SK-N-SH treated with all-trans-retinoic acid at 6 μM for 48 hours (cell line): ENCODE results near the gene ROM1.

ENCODE experiments used
- ATAC-seq: fragments of 200-7000 bp; cut with Tn5 transposase; 3 replicates; pipeline ENCODE4 v1.9.1; 2020; ENCODE audit warnings: mild to moderate bottlenecking, moderate library complexity
- ARNTL ChIP-seq: fragments of 450-650 bp; formaldehyde crosslinking; IDR thresholded peaks from 2 replicates; pipeline ENCODE4 v1.5.0; 2020; ENCODE audit warnings: low read depth, mild to moderate bottlenecking, moderate library complexity, borderline replicate concordance
- BACH2 ChIP-seq: fragments of 250-450 bp; sonication (Bioruptor Pico); IDR thresholded peaks from 2 replicates; pipeline ENCODE4 v1.9.0; 2021; ENCODE audit warnings: mild to moderate bottlenecking, borderline replicate concordance
- CSDC2 ChIP-seq: fragments of 250-450 bp; sonication (Bioruptor Pico); IDR thresholded peaks from 2 replicates; pipeline ENCODE4 v1.5.0; 2020; ENCODE audit warnings: mild to moderate bottlenecking, moderate library complexity
- ESRRG ChIP-seq: fragments of 250-450 bp; sonication (Bioruptor Pico); IDR thresholded peaks from 2 replicates; pipeline ENCODE4 v1.6.1; 2021; ENCODE audit warnings: mild to moderate bottlenecking
- GLIS3 ChIP-seq: fragments of 250-450 bp; sonication (Bioruptor Pico); IDR thresholded peaks from 2 replicates; pipeline ENCODE4 v1.5.0; 2020; ENCODE audit warnings: mild to moderate bottlenecking, moderate library complexity
- ISL1 ChIP-seq: fragments of 250-450 bp; sonication (Bioruptor Pico); IDR thresholded peaks from 2 replicates; pipeline ENCODE4 v2.1.2; 2022; ENCODE audit warnings: mild to moderate bottlenecking, moderate library complexity
- OSR1 ChIP-seq: fragments of 250-450 bp; sonication (Bioruptor Pico); IDR thresholded peaks from 2 replicates; pipeline ENCODE4 v1.8.0; 2022; ENCODE audit warnings: moderate library complexity, mild to moderate bottlenecking, inconsistent platforms
- PPARA ChIP-seq: fragments of 250-450 bp; sonication (Bioruptor Pico); IDR thresholded peaks from 2 replicates; pipeline ENCODE4 v1.5.0; 2020; ENCODE audit warnings: mild to moderate bottlenecking, borderline replicate concordance
- RARB ChIP-seq: fragments of 250-450 bp; sonication (Bioruptor Pico); IDR thresholded peaks from 2 replicates; pipeline ENCODE4 v1.8.0; 2021; ENCODE audit warnings: mild to moderate bottlenecking, moderate library complexity
- SNAI2 ChIP-seq: fragments of 250-450 bp; sonication (Bioruptor Pico); IDR thresholded peaks from 2 replicates; pipeline ENCODE4 v1.5.0; 2020; ENCODE audit warnings: mild to moderate bottlenecking, moderate library complexity
- TCF4 ChIP-seq: fragments of 250-450 bp; sonication (Bioruptor Pico); IDR thresholded peaks from 2 replicates; pipeline ENCODE4 v1.8.0; 2021; ENCODE audit warnings: mild to moderate bottlenecking, moderate library complexity, borderline replicate concordance
- TOX ChIP-seq: fragments of 250-450 bp; sonication (Bioruptor Pico); IDR thresholded peaks from 2 replicates; pipeline ENCODE4 v1.8.0; 2021; ENCODE audit warnings: mild to moderate bottlenecking, moderate library complexity, borderline replicate concordance
- ZC3H10 ChIP-seq: fragments of 250-450 bp; sonication (Bioruptor Pico); IDR thresholded peaks from 2 replicates; pipeline ENCODE4 v1.5.1; 2021; ENCODE audit warnings: mild to moderate bottlenecking, moderate library complexity
- ZFP3 ChIP-seq: fragments of 250-450 bp; sonication (Bioruptor Pico); IDR thresholded peaks from 2 replicates; pipeline ENCODE4 v1.5.0; 2020; ENCODE audit warnings: mild to moderate bottlenecking, moderate library complexity
- ZNF565 ChIP-seq: fragments of 450-650 bp; formaldehyde crosslinking; conservative IDR thresholded peaks from 2 replicates; pipeline ENCODE4 v1.5.0; 2020; ENCODE audit warnings: low read depth, mild to moderate bottlenecking, moderate library complexity
- ZNF70 ChIP-seq: fragments of 450-650 bp; formaldehyde crosslinking; IDR thresholded peaks from 2 replicates; pipeline ENCODE4 v1.5.0; 2020; ENCODE audit warnings: mild to moderate bottlenecking, moderate library complexity
- ZNF8 ChIP-seq: fragments of 450-650 bp; formaldehyde crosslinking; IDR thresholded peaks from 2 replicates; pipeline ENCODE4 v1.5.0; 2020; ENCODE audit warnings: mild to moderate bottlenecking, moderate library complexity
- TF ChIP-seq, protein P1 (sequence below): fragments of 250-450 bp; sonication (Bioruptor Pico); IDR thresholded peaks from 2 replicates; pipeline ENCODE4 v1.8.0; 2021; ENCODE audit warnings: low read depth, mild to moderate bottlenecking, moderate library complexity, borderline replicate concordance
- TF ChIP-seq, protein P2 (sequence below): fragments of 250-450 bp; sonication (Bioruptor Pico); IDR thresholded peaks from 2 replicates; pipeline ENCODE4 v1.8.0; 2020; ENCODE audit warnings: mild to moderate bottlenecking, moderate library complexity, borderline replicate concordance
- TF ChIP-seq, protein P3 (sequence below): fragments of 250-450 bp; sonication (Bioruptor Pico); IDR thresholded peaks from 2 replicates; pipeline ENCODE4 v1.5.1; 2020; ENCODE audit warnings: low read depth, mild to moderate bottlenecking, moderate library complexity
- TF ChIP-seq, protein P4 (sequence below): fragments of 250-450 bp; sonication (Bioruptor Pico); IDR thresholded peaks from 2 replicates; pipeline ENCODE4 v1.5.0; 2020; ENCODE audit warnings: mild to moderate bottlenecking, moderate library complexity
- TF ChIP-seq, protein P5 (sequence below): fragments of 250-450 bp; sonication (Bioruptor Pico); IDR thresholded peaks from 2 replicates; pipeline ENCODE4 v1.5.1; 2021; ENCODE audit warnings: mild to moderate bottlenecking, moderate library complexity

Gene ROM1

DNA sequence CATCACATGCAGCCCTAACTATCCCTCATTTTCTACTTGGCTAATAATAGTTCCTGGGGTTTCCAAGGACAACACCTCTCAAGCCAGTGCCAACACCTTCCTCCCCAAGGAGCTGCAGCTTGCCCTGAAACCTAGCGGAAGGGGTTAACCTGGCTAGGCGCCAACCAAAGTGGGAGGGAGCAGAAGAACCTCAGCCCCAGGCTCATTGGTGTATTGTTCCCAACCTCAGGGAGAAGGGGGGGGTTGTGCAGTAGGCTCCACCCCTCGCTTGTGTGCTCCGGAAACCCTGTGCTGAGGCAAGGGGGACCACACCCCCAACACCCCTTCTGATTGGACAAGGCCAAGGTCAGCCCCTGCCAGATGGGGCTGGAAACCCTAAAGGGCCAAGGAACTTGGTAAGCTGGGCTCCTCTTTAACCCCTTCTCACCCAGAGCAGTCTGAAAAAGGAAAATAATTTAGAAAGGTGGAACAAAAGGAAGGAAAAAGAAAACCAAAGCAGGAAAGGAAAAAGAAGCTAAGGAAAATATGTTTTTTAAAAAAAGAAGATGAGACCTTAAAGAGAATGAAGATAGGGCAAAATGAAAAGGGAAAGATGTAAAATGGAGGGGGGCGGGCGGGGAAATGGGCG is 13.9 kb upstream of the ROM1 start:
- peak; percentile 77 for ATAC-seq
- TF ChIP-seq TOX (no peak), PPARA (no peak), GLIS3 (no peak), TCF4 (CRISPR knock-in tag) (no peak), SNAI2 (CRISPR knock-in tag) (no peak), RARB (CRISPR knock-in tag) (no peak), ARNTL (CRISPR knock-in tag) (no peak), CSDC2 (CRISPR knock-in tag) (no peak), ESRRG (CRISPR knock-in tag) (no peak), OSR1 (CRISPR knock-in tag) (no peak), ZFP3 (CRISPR knock-in tag) (no peak), ZNF565 (no peak), ZNF8 (CRISPR knock-in tag) (no peak), ISL1 (CRISPR knock-in tag) (no peak), ZNF70 (CRISPR knock-in tag) (no peak)
- TF ChIP-seq, protein P1, sequence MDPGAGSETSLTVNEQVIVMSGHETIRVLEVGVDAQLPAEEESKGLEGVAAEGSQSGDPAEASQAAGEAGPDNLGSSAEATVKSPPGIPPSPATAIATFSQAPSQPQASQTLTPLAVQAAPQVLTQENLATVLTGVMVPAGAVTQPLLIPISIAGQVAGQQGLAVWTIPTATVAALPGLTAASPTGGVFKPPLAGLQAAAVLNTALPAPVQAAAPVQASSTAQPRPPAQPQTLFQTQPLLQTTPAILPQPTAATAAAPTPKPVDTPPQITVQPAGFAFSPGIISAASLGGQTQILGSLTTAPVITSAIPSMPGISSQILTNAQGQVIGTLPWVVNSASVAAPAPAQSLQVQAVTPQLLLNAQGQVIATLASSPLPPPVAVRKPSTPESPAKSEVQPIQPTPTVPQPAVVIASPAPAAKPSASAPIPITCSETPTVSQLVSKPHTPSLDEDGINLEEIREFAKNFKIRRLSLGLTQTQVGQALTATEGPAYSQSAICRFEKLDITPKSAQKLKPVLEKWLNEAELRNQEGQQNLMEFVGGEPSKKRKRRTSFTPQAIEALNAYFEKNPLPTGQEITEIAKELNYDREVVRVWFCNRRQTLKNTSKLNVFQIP (CRISPR knock-in tag): no peak
- TF ChIP-seq, protein P2, sequence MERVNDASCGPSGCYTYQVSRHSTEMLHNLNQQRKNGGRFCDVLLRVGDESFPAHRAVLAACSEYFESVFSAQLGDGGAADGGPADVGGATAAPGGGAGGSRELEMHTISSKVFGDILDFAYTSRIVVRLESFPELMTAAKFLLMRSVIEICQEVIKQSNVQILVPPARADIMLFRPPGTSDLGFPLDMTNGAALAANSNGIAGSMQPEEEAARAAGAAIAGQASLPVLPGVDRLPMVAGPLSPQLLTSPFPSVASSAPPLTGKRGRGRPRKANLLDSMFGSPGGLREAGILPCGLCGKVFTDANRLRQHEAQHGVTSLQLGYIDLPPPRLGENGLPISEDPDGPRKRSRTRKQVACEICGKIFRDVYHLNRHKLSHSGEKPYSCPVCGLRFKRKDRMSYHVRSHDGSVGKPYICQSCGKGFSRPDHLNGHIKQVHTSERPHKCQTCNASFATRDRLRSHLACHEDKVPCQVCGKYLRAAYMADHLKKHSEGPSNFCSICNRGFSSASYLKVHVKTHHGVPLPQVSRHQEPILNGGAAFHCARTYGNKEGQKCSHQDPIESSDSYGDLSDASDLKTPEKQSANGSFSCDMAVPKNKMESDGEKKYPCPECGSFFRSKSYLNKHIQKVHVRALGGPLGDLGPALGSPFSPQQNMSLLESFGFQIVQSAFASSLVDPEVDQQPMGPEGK (CRISPR knock-in tag): no peak
- TF ChIP-seq, protein P3, sequence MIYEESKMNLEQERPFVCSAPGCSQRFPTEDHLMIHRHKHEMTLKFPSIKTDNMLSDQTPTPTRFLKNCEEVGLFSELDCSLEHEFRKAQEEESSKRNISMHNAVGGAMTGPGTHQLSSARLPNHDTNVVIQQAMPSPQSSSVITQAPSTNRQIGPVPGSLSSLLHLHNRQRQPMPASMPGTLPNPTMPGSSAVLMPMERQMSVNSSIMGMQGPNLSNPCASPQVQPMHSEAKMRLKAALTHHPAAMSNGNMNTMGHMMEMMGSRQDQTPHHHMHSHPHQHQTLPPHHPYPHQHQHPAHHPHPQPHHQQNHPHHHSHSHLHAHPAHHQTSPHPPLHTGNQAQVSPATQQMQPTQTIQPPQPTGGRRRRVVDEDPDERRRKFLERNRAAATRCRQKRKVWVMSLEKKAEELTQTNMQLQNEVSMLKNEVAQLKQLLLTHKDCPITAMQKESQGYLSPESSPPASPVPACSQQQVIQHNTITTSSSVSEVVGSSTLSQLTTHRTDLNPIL: no peak
- TF ChIP-seq, protein P4, sequence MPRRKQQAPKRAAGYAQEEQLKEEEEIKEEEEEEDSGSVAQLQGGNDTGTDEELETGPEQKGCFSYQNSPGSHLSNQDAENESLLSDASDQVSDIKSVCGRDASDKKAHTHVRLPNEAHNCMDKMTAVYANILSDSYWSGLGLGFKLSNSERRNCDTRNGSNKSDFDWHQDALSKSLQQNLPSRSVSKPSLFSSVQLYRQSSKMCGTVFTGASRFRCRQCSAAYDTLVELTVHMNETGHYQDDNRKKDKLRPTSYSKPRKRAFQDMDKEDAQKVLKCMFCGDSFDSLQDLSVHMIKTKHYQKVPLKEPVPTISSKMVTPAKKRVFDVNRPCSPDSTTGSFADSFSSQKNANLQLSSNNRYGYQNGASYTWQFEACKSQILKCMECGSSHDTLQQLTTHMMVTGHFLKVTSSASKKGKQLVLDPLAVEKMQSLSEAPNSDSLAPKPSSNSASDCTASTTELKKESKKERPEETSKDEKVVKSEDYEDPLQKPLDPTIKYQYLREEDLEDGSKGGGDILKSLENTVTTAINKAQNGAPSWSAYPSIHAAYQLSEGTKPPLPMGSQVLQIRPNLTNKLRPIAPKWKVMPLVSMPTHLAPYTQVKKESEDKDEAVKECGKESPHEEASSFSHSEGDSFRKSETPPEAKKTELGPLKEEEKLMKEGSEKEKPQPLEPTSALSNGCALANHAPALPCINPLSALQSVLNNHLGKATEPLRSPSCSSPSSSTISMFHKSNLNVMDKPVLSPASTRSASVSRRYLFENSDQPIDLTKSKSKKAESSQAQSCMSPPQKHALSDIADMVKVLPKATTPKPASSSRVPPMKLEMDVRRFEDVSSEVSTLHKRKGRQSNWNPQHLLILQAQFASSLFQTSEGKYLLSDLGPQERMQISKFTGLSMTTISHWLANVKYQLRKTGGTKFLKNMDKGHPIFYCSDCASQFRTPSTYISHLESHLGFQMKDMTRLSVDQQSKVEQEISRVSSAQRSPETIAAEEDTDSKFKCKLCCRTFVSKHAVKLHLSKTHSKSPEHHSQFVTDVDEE (CRISPR knock-in tag): no peak

DNA sequence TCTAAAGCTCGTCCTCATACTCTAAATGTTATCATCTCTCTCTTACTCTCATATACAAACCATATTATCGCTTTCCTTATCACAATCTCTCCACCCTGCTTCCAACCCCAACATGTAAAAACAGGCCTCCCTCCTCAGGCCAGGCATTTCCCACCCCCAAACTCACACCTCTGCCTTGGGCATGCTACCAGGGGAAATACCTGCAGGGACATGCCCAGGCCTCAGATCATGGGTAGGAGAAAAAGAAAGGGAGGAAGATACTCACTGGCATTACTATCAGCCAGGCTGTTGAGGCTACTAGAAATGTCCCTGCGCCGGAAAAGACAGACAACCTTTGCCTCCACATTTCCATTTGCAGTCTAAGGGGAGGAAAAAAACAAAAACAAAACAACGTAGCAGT is 13.2 kb upstream of the ROM1 start:
- no peak for ATAC-seq
- TF ChIP-seq SNAI2 (CRISPR knock-in tag) (no peak), CSDC2 (CRISPR knock-in tag) (no peak), RARB (CRISPR knock-in tag) (no peak), GLIS3 (no peak), ZNF70 (CRISPR knock-in tag) (no peak), OSR1 (CRISPR knock-in tag) (no peak), BACH2 (no peak), ZC3H10 (CRISPR knock-in tag) (no peak), TOX (no peak), PPARA (no peak), ZFP3 (CRISPR knock-in tag) (no peak), ZNF565 (no peak), TCF4 (CRISPR knock-in tag) (no peak), ZNF8 (CRISPR knock-in tag) (no peak)
- TF ChIP-seq, protein P4 (CRISPR knock-in tag): no peak
- TF ChIP-seq, protein P5, sequence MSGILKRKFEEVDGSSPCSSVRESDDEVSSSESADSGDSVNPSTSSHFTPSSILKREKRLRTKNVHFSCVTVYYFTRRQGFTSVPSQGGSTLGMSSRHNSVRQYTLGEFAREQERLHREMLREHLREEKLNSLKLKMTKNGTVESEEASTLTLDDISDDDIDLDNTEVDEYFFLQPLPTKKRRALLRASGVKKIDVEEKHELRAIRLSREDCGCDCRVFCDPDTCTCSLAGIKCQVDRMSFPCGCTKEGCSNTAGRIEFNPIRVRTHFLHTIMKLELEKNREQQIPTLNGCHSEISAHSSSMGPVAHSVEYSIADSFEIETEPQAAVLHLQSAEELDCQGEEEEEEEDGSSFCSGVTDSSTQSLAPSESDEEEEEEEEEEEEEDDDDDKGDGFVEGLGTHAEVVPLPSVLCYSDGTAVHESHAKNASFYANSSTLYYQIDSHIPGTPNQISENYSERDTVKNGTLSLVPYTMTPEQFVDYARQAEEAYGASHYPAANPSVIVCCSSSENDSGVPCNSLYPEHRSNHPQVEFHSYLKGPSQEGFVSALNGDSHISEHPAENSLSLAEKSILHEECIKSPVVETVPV (CRISPR knock-in tag): no peak
- TF ChIP-seq, protein P1 (CRISPR knock-in tag): no peak
- TF ChIP-seq, protein P3: no peak
